Kidney (tissue), 14 donors: ENCODE measurements around the gene PATL1. TPM values are rescaled to one million over a fixed set of nuclear protein-coding genes. Genes with fewer than 3 reads are reported as not detected.

Source experiments
- DNase-seq, 5 donors: peaks; one replicate each; pipeline ENCODE4 v3.0.0-alpha.2; 2013 to 2020
- FAIRE-seq: peaks from 2 replicates; lab custom pipeline; 2012; peaks lifted over from hg19 to GRCh38; lab: Jason Lieb, UNC
- H3K27ac ChIP-seq, 2 donors: one replicate each; pipeline ENCODE4 v1.7.0; 2013; ENCODE audit warnings: low read depth in 2 of 2, low read length in 2 of 2, inconsistent platforms in 1 of 2
- H3K27me3 ChIP-seq: one replicate; pipeline ENCODE4 v1.7.1; 2013; ENCODE audit warnings: low read length, inconsistent platforms; ENCODE audit not compliant: control insufficient read depth, insufficient read depth
- H3K36me3 ChIP-seq, 3 donors: one replicate each; pipeline versions ENCODE4 v1.7.0 to v1.7.1; 2013; ENCODE audit warnings: low read length in 3 of 3, control low read depth in 1 of 3, inconsistent platforms in 1 of 3; ENCODE audit not compliant: insufficient read depth in 3 of 3, control insufficient read depth in 2 of 3
- H3K4me1 ChIP-seq, 3 donors: one replicate each; pipeline versions ENCODE4 v1.7.0 to v1.7.1; 2013; ENCODE audit warnings: low read length in 3 of 3, inconsistent platforms in 1 of 3, low read depth in 1 of 3; ENCODE audit not compliant: control insufficient read depth in 2 of 3, insufficient read depth in 2 of 3
- H3K4me3 ChIP-seq, 3 donors: one replicate each; pipeline versions ENCODE4 v1.7.0 to v1.8.1; 2013; ENCODE audit warnings: low read length in 3 of 3, control low read depth in 1 of 3, inconsistent platforms in 1 of 3
- H3K9ac ChIP-seq, 3 donors: one replicate each; pipeline versions ENCODE4 v1.7.0 to v1.7.1; 2013; ENCODE audit warnings: low read length in 3 of 3, control low read depth in 1 of 3, inconsistent platforms in 1 of 3
- H3K9me3 ChIP-seq, 3 donors: one replicate each; pipeline versions ENCODE4 v1.7.0 to v1.7.1; 2013; ENCODE audit warnings: low read length in 3 of 3, control low read depth in 1 of 3, inconsistent platforms in 1 of 3; ENCODE audit not compliant: control insufficient read depth in 2 of 3, insufficient read depth in 1 of 3
- intact Hi-C: fragments of 100-400 bp; cut with DNase I; formaldehyde crosslinking; loops from one replicate; pipeline ENCODE4 v1.11.1; 2022
- polyA plus RNA-seq: library from polyadenylated mRNA; stranded (reverse); fragments of 350-450 nt; fragmentation: Illumina TruSeq; extraction: RNeasy Lipid Tissue Mini Kit (QIAGEN cat#74804); gene quantifications from one replicate; pipeline ENCODE4 v1.2.3, GENCODE V29; 2014; ENCODE audit warnings: low read depth, low replicate concordance; ENCODE audit not compliant: insufficient read depth
- total RNA-seq: library from RNA; stranded (reverse); fragmentation: NEBNext Ultra II Directional; extraction: Animal tissue kit (Norgen Biotek cat#: 25700); gene quantifications from one replicate; pipeline ENCODE4 v1.2.1, GENCODE V29; 2021
- TF ChIP-seq, protein P1 (sequence below): IDR thresholded peaks from 3 replicates; pipeline ENCODE4 v1.5.1; 2012; ENCODE audit warnings: mild to moderate bottlenecking, moderate library complexity, borderline replicate concordance; ENCODE audit not compliant: insufficient read depth; ENCODE audit errors: extremely low read depth
- donor health status: control.
- donor health status: control.
- donor health status: control.
- donor health status: control.
- donor health status: control.
- donor health status: DM: yes; HTN: yes; CAD: no.
- donor health status: Normal renal cell carcinoma (clear cell type).

The PATL1 gene
- total and polyA plus RNA-seq, 2 donors from 2014 or later: 12.3 to 35.4 TPM

DNA sequence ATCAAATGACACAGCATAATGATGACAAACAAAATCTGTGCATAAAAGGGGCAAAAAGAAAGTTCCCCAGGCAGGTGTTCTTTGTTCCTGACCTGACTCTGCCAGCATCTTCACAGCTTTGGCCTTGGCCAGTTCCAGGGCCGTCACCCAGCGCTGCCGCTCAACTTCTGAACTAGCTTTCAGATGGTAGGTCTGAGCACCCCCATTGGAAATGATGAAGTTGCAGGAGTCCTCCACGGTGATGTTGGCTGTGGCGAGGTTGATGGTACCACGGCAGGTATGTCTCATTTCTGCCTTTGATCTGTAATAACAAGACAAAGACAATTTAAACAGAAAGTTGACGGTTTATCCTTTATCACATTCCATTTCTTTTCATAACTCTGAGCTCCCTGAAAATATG is 58.5 kb downstream of the PATL1 start:
- Histone ChIP-seq H3K9me3 (no peaks in the 10 kb centered on the region), H3K27me3 (no peaks in the 10 kb centered on the region), H3K4me3 (no peak overlapping the region), H3K9ac (no peak overlapping the region), H3K4me1 (peaks cover 0 to 26% (median 20%) of the 10 kb centered on the region in 3 donors), H3K27ac (no peak overlapping the region), H3K36me3 (peaks cover 11 to 41% (median 35%) of the 10 kb centered on the region in 3 donors)
- DNase-seq (no peak), FAIRE-seq (no peak)
- TF ChIP-seq, protein P1, sequence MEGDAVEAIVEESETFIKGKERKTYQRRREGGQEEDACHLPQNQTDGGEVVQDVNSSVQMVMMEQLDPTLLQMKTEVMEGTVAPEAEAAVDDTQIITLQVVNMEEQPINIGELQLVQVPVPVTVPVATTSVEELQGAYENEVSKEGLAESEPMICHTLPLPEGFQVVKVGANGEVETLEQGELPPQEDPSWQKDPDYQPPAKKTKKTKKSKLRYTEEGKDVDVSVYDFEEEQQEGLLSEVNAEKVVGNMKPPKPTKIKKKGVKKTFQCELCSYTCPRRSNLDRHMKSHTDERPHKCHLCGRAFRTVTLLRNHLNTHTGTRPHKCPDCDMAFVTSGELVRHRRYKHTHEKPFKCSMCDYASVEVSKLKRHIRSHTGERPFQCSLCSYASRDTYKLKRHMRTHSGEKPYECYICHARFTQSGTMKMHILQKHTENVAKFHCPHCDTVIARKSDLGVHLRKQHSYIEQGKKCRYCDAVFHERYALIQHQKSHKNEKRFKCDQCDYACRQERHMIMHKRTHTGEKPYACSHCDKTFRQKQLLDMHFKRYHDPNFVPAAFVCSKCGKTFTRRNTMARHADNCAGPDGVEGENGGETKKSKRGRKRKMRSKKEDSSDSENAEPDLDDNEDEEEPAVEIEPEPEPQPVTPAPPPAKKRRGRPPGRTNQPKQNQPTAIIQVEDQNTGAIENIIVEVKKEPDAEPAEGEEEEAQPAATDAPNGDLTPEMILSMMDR: no peak
- intact Hi-C loops: no loop called here

DNA sequence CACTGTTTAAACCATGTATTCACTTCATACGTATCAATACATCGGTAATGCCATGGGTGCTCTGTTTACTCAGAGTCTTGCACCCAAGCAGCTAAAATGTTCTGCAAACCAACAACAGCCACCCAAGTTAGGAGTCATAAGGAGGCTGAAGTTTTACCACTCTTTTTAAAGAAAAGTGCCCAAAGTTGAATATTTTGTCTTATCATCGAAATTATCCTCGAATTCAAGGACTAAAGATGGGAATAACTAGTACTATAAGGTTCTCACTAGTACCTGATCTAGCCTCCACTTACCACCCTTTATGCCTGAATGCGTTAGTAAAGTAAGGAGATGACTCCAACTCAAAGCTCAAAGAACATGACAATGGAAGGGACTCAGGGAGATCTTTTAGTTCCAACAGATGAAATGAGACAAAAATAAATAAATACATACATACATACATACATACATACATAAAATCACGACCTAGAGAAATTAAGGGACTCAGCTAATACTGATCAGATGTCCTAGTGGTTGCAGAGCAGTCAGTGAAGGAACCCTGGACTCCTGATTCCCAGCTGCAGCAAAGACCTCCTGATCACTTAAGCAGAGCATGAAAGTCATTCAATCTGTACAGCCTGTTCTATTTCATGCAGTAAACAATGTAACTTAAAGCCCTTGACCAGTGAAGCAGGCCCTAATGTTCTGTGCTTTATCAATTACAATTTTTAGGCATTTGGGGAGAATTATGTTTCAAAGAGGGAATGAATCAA is 61.0 kb downstream of the PATL1 start:
- no peak overlapping the region for H3K27ac ChIP-seq
- DNase-seq (no peak), FAIRE-seq (no peak)
- no peaks in the 10 kb centered on the region for H3K27me3 ChIP-seq
- no peaks in the 10 kb centered on the region for H3K9me3 ChIP-seq
- TF ChIP-seq, protein P1: no peak
- H3K4me3 ChIP-seq: no peak overlapping the region
- peaks cover 10 to 41% (median 35%) of the 10 kb centered on the region in 3 donors for H3K36me3 ChIP-seq
- intact Hi-C loops: no loop called here
- H3K4me1 ChIP-seq: peaks cover 0 to 16% (median 15%) of the 10 kb centered on the region in 3 donors
- no peak overlapping the region for H3K9ac ChIP-seq

DNA sequence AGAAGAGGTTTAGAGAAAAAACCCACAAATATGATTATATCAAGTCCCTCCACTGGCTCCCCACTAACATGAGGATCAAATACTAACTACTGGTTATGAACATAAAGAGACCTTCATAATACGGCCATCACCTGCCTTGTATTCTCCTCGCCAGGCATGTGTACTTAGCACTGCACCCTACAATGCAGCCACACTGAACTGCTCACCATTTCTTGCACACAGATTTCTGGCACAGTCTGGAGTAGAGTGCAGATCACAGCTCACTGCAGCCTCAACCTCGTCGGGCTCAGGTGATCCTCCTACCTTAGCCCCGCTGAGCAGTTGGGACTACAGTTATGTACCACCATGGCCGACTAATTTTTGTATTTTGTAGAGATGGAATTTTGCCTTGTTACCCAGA is 66.4 kb downstream of the PATL1 start:
- TF ChIP-seq, protein P1: no peak
- H3K9ac ChIP-seq: peak overlapping the region in 1 of 3 donors; percentile 13
- peak overlapping the region in 1 of 2 donors; percentile 24 for H3K27ac ChIP-seq
- H3K27me3 ChIP-seq: no peaks in the 10 kb centered on the region
- peaks cover 14 to 60% (median 46%) of the 10 kb centered on the region in 3 donors for H3K36me3 ChIP-seq
- no peaks in the 10 kb centered on the region for H3K9me3 ChIP-seq
- peaks cover 0 to 3% (median 0%) of the 10 kb centered on the region in 3 donors for H3K4me1 ChIP-seq
- DNase-seq (no peak), FAIRE-seq (no peak)
- intact Hi-C loops: no loop called here
- H3K4me3 ChIP-seq: no peak overlapping the region
